ENCODE measurements around the gene MCEMP1.

MCEMP1 gene

GRCh38 chr19:7655581-7655980 is 21.3 kb upstream of the MCEMP1 start:
- no peak for TF ChIP-seq REST (IDR thresholded peaks at IDR 0.05; ENCODE audit: insufficient read depth in 1 of 2, low read depth in 2 of 2, low read length in 2 of 2)
- no peak for TF ChIP-seq SIN3A (IDR thresholded peaks at IDR 0.05; ENCODE audit: borderline replicate concordance, insufficient read depth, low read length)
- no peak for TF ChIP-seq FOXP2 (optimal IDR thresholded peaks at IDR 0.05; ENCODE audit: borderline replicate concordance, extremely low read depth, extremely low read length, insufficient read depth)
- no peak for TF ChIP-seq POLR2AphosphoS5 (IDR thresholded peaks at IDR 0.05; ENCODE audit: low read depth, low read length)
- no peak for TF ChIP-seq TAF1 (IDR thresholded peaks at IDR 0.05; ENCODE audit: borderline replicate concordance, insufficient read depth, low read length)

- TF ChIP-seq TAF1 (IDR thresholded peaks at IDR 0.05; ENCODE audit: borderline replicate concordance, insufficient read depth, low read length) (no peak), POLR2AphosphoS5 (IDR thresholded peaks at IDR 0.05; ENCODE audit: low read depth, low read length) (no peak), SIN3A (IDR thresholded peaks at IDR 0.05; ENCODE audit: borderline replicate concordance, insufficient read depth, low read length) (no peak), REST (IDR thresholded peaks at IDR 0.05; ENCODE audit: insufficient read depth in 1 of 2, low read depth in 2 of 2, low read length in 2 of 2) (no peak), FOXP2 (optimal IDR thresholded peaks at IDR 0.05; ENCODE audit: borderline replicate concordance, extremely low read depth, extremely low read length, insufficient read depth) (no peak)
Observed at GRCh38 chr19:7657131-7657751, 19.6 kb upstream of the MCEMP1 start.

GRCh38 chr19:7658219-7658686 is 18.6 kb upstream of the MCEMP1 start:
- TF ChIP-seq POLR2AphosphoS5 (IDR thresholded peaks at IDR 0.05; ENCODE audit: low read depth, low read length), result no peak
- no peak for TF ChIP-seq REST (IDR thresholded peaks at IDR 0.05; ENCODE audit: insufficient read depth in 1 of 2, low read depth in 2 of 2, low read length in 2 of 2)
- TF ChIP-seq SIN3A (IDR thresholded peaks at IDR 0.05; ENCODE audit: borderline replicate concordance, insufficient read depth, low read length), result no peak

- no peak for TF ChIP-seq FOXP2 (optimal IDR thresholded peaks at IDR 0.05; ENCODE audit: borderline replicate concordance, extremely low read depth, extremely low read length, insufficient read depth)
- no peak for TF ChIP-seq REST (IDR thresholded peaks at IDR 0.05; ENCODE audit: insufficient read depth in 1 of 2, low read depth in 2 of 2, low read length in 2 of 2)
- no peak for TF ChIP-seq TAF1 (IDR thresholded peaks at IDR 0.05; ENCODE audit: borderline replicate concordance, insufficient read depth, low read length)
- no peak for TF ChIP-seq SIN3A (IDR thresholded peaks at IDR 0.05; ENCODE audit: borderline replicate concordance, insufficient read depth, low read length)
- TF ChIP-seq POLR2AphosphoS5 (IDR thresholded peaks at IDR 0.05; ENCODE audit: low read depth, low read length), result no peak
Observed at GRCh38 chr19:7661744-7662538, 14.9 kb upstream of the MCEMP1 start.

Data from PFSK-1 (cell line).